AG04450 (cell line): ENCODE measurements around the gene PGRMC2. TPM values are rescaled to one million over a fixed set of nuclear protein-coding genes. Genes with fewer than 3 reads are reported as not detected.

Experiments used
- CTCF ChIA-PET: fragments of 300-600, 350-600 bp; formaldehyde crosslinking; extraction: SDS; loops from one replicate; lab custom pipeline; 2022; ENCODE audit warnings: antibody characterized with exemption, inconsistent platforms; lab: Charles Lee
- POLR2A ChIA-PET: fragments of 350-600 bp; formaldehyde crosslinking; extraction: SDS; loops from one replicate; lab custom pipeline; 2021; ENCODE audit warnings: antibody characterized with exemption, inconsistent platforms; lab: Yijun Ruan, JAX
- DNase-seq: peaks from one replicate; pipeline ENCODE4 v3.0.0-alpha.2; 2011; ENCODE audit warnings: low read depth, low spot score
- H3K27ac ChIP-seq: one replicate; pipeline ENCODE4 v1.5.1; 2012; ENCODE audit warnings: low read depth, low read length, control low read depth
- H3K27me3 ChIP-seq: one replicate; pipeline ENCODE4 v1.6.0; 2012; ENCODE audit warnings: low read length; ENCODE audit not compliant: control insufficient read depth, insufficient read depth
- H3K4me3 ChIP-seq: 2 replicates; pipeline ENCODE4 v1.5.1; 2011; ENCODE audit warnings: mild to moderate bottlenecking, low read depth, low read length, control low read depth
- H3K9me3 ChIP-seq: 2 replicates; pipeline ENCODE4 v1.5.1; 2012; ENCODE audit warnings: low read length; ENCODE audit not compliant: control insufficient read depth, insufficient read depth
- CTCF ChIP-seq: IDR thresholded peaks from 2 replicates; pipeline ENCODE4 v1.5.1; 2011; ENCODE audit warnings: low read depth, low read length, control low read depth, inconsistent platforms
- polyA plus RNA-seq: library from polyadenylated mRNA; depleted of rRNA; stranded (reverse); fragments of >200 nt; gene quantifications from 2 replicates; pipeline ENCODE4 v1.2.3, GENCODE V29; 2011

The PGRMC2 gene
- polyA plus RNA-seq, 1 experiment = 50.9 TPM

GRCh38 chr4:128244379-128244778 lies 43.2 kb downstream of the PGRMC2 start:
- CTCF ChIA-PET = no interaction called here

DNA sequence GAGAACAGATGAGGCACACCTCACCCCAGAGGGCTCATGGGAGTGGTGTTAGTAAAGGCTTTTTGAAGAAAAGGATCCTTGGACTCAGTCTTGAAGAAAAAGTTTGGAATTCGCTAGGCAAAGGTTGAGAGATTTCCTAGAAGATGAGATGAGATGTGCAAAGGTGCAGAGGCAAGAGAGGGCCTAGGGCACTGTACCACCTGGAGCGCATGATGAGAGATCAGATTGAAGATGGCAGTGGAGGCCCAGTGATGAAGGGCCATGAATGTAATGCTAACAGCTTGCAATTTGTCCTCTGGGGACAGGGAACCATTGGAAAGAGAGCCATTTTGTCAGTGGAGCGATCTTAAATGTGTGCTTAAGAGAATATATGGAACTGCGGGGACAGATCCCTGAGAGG lies 45.0 kb downstream of the PGRMC2 start:
- ChIA-PET POLR2A (no interaction called here), CTCF (interaction anchor here (0.6 kb wide), 1 partner anchor 619 kb away, joined by 3 read pairs; no protein-coding TSS in a partner anchor)
- peaks cover 4% of the 10 kb centered on the region; the same call in 1 of the 2 replicates for H3K9me3 ChIP-seq
- H3K4me3 ChIP-seq = no peak overlapping the region
- H3K27me3 ChIP-seq = no peaks in the 10 kb centered on the region
- TF ChIP-seq CTCF = no peak
- DNase-seq = no peak
- peak overlapping the region; percentile 95 for H3K27ac ChIP-seq

More at GRCh38 chr4:128244379-128244778, 43.2 kb downstream of the PGRMC2 start:
- POLR2A ChIA-PET = interaction anchor here (1.3 kb wide), 1 partner anchor 10 kb away, joined by 3 read pairs; no protein-coding TSS in a partner anchor
- no peak for DNase-seq
- Histone ChIP-seq H3K4me3 (no peak overlapping the region), H3K27me3 (no peaks in the 10 kb centered on the region), H3K9me3 (peaks cover 4% of the 10 kb centered on the region; the same call in 1 of the 2 replicates), H3K27ac (no peak overlapping the region)
- no peak for TF ChIP-seq CTCF

DNA sequence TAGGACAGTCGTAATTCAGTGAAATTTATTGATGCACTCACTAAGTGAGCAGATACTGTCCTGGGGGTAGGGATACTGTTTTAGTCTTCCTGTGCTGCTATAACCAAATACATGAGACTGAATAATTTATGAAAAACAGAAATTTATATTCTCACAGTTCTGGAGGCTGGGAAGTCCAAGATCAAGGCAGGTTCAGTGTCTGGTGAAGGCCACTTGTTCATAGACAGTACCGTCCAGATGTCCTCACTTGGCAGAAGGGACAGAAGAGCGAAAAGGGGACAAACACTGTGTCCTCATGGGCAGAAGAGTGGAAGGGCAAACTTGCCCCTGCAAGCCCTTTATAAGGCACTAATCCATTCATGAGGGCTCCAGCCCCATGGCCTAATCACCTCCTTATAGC lies 45.6 kb downstream of the PGRMC2 start:
- ChIA-PET CTCF (no interaction called here), POLR2A (interaction anchor here (0.8 to 1.5 kb wide), 12 partner anchors 17 to 570 kb away, joined by 3 to 23 read pairs (median 4); partner anchors contain the start of gene PGRMC2)
- H3K4me3 ChIP-seq = no peak overlapping the region
- no peaks in the 10 kb centered on the region for H3K27me3 ChIP-seq
- H3K27ac ChIP-seq = peak overlapping the region; percentile 95
- H3K9me3 ChIP-seq = peaks cover 4% of the 10 kb centered on the region; the same call in 1 of the 2 replicates
- TF ChIP-seq CTCF = no peak
- no peak for DNase-seq

- Histone ChIP-seq H3K9me3 (peaks cover 4% of the 10 kb centered on the region; the same call in 1 of the 2 replicates), H3K27me3 (no peaks in the 10 kb centered on the region), H3K4me3 (no peak overlapping the region), H3K27ac (peak overlapping the region; percentile 95)
- CTCF ChIA-PET = interaction anchor here (0.6 to 1.5 kb wide), 2 partner anchors 11 to 508 kb away, joined by 4 to 6 read pairs; no protein-coding TSS in a partner anchor
- no peak for TF ChIP-seq CTCF
- POLR2A ChIA-PET = interaction anchor here (0.8 to 1.5 kb wide), 12 partner anchors 16 to 570 kb away, joined by 3 to 23 read pairs (median 4); partner anchors contain the start of gene PGRMC2
- peak; percentile 98 for DNase-seq
These were observed 46.1 kb downstream of the PGRMC2 start for GRCh38 chr4:128241425-128241913.

GRCh38 chr4:128241019-128241418 lies 46.6 kb downstream of the PGRMC2 start:
- no peak overlapping the region for H3K4me3 ChIP-seq

More at GRCh38 chr4:128241019-128241418, 46.6 kb downstream of the PGRMC2 start:
- H3K27me3 ChIP-seq = no peaks in the 10 kb centered on the region
- CTCF ChIA-PET = interaction anchor here (0.6 to 1.5 kb wide), 2 partner anchors 11 to 509 kb away, joined by 4 to 6 read pairs; no protein-coding TSS in a partner anchor
- peak overlapping the region; percentile 95 for H3K27ac ChIP-seq
- no peak for DNase-seq
- no peak for TF ChIP-seq CTCF
- POLR2A ChIA-PET = interaction anchor here (1.0 to 1.5 kb wide), 11 partner anchors 16 to 571 kb away, joined by 3 to 23 read pairs (median 4); partner anchors contain the start of gene PGRMC2
- H3K9me3 ChIP-seq = peaks cover 4% of the 10 kb centered on the region; the same call in 1 of the 2 replicates
